ENCODE data around the gene VAT1L. TPM values are rescaled to one million over a fixed set of nuclear protein-coding genes. Genes with fewer than 3 reads are reported as not detected.

VAT1L gene
- total RNA-seq, 4 donors from 2014 or later, result 0.53 to 2.5 (median 0.92) TPM

- TF ChIP-seq POLR2A (IDR thresholded peaks at IDR 0.05) (no peak), CTCF (IDR thresholded peaks at IDR 0.05) (no peak)
- Histone ChIP-seq H3K4me3 (no peak overlapping the region), H3K9me3 (no peaks in the 10 kb centered on the region), H3K36me3 (no peaks in the 10 kb centered on the region), H3K27ac (no peak overlapping the region), H3K27me3 (peaks cover 0 to 10% of the 10 kb centered on the region in 2 donors), H3K4me1 (peaks cover 0 to 7% (median 0%) of the 10 kb centered on the region in 4 donors)
- no peak for DNase-seq
These were observed 1.6 kb downstream of the VAT1L start for GRCh38 chr16:77790009-77790372.

GRCh38 chr16:77790912-77791311 lies 2.5 kb downstream of the VAT1L start:
- TF ChIP-seq CTCF (IDR thresholded peaks at IDR 0.05) (no peak), POLR2A (IDR thresholded peaks at IDR 0.05) (no peak)
- peaks cover 0 to 10% of the 10 kb centered on the region in 2 donors for H3K27me3 ChIP-seq
- no peak overlapping the region for H3K4me3 ChIP-seq

GRCh38 chr16:77793417-77793816 lies 5.1 kb downstream of the VAT1L start:
- H3K27ac ChIP-seq, result no peak overlapping the region
- H3K4me1 ChIP-seq, result peaks cover 0 to 7% (median 0%) of the 10 kb centered on the region in 4 donors
- H3K4me3 ChIP-seq, result no peak overlapping the region
- no peaks in the 10 kb centered on the region for H3K9me3 ChIP-seq
- H3K27me3 ChIP-seq, result peaks cover 0 to 7% of the 10 kb centered on the region in 2 donors
- H3K36me3 ChIP-seq, result no peaks in the 10 kb centered on the region
- DNase-seq, result no peak
- TF ChIP-seq CTCF (IDR thresholded peaks at IDR 0.05) (no peak), POLR2A (IDR thresholded peaks at IDR 0.05) (no peak)

More at GRCh38 chr16:77790912-77791311, 2.5 kb downstream of the VAT1L start:
- peaks cover 0 to 7% (median 0%) of the 10 kb centered on the region in 4 donors for H3K4me1 ChIP-seq
- no peak for DNase-seq
- no peak overlapping the region for H3K27ac ChIP-seq
- no peaks in the 10 kb centered on the region for H3K36me3 ChIP-seq
- no peaks in the 10 kb centered on the region for H3K9me3 ChIP-seq

- DNase-seq, result no peak
- Histone ChIP-seq H3K36me3 (no peaks in the 10 kb centered on the region), H3K27me3 (no peaks in the 10 kb centered on the region), H3K27ac (no peak overlapping the region), H3K4me3 (no peak overlapping the region), H3K4me1 (no peaks in the 10 kb centered on the region), H3K9me3 (no peaks in the 10 kb centered on the region)
- TF ChIP-seq POLR2A (IDR thresholded peaks at IDR 0.05), result no peak
These were observed 6.2 kb downstream of the VAT1L start for GRCh38 chr16:77794586-77794985.

GRCh38 chr16:77801817-77802216 lies 13.5 kb downstream of the VAT1L start:
- H3K27ac ChIP-seq, result no peak overlapping the region
- H3K27me3 ChIP-seq, result no peaks in the 10 kb centered on the region
- H3K9me3 ChIP-seq, result no peaks in the 10 kb centered on the region
- H3K4me1 ChIP-seq, result no peaks in the 10 kb centered on the region
- DNase-seq, result no peak
- no peak overlapping the region for H3K4me3 ChIP-seq
- TF ChIP-seq CTCF (IDR thresholded peaks at IDR 0.05), result no peak
- TF ChIP-seq POLR2A (IDR thresholded peaks at IDR 0.05), result no peak
- no peaks in the 10 kb centered on the region for H3K36me3 ChIP-seq

- Histone ChIP-seq H3K27ac (no peak overlapping the region), H3K27me3 (no peaks in the 10 kb centered on the region), H3K4me1 (no peaks in the 10 kb centered on the region), H3K9me3 (no peaks in the 10 kb centered on the region), H3K36me3 (no peaks in the 10 kb centered on the region), H3K4me3 (no peak overlapping the region)
- DNase-seq, result no peak
- TF ChIP-seq POLR2A (IDR thresholded peaks at IDR 0.05) (no peak), CTCF (IDR thresholded peaks at IDR 0.05) (no peak)
These were observed 17.0 kb downstream of the VAT1L start for GRCh38 chr16:77805398-77805797.

Data from Peyer's patch (tissue), 4 donors.